GM13976 (cell line): ENCODE measurements around the gene CYTH1.
A peak's percentile ranks its signal among the peaks of the same experiment; 100 is the strongest.

Source experiments
- DNase-seq: peaks from one replicate; pipeline ENCODE4 v3.0.0; 2012; ENCODE audit warnings: low spot score
- CTCF ChIP-seq: IDR thresholded peaks from 2 replicates; pipeline ENCODE4 v1.5.1; 2012; ENCODE audit warnings: borderline replicate concordance, mild to moderate bottlenecking; ENCODE audit not compliant: insufficient read depth; ENCODE audit errors: extremely low read depth, missing control alignments, control extremely low read depth
- in situ Hi-C: fragments of 300-500 bp; cut with MboI; formaldehyde crosslinking; loops from one replicate; pipeline ENCODE4 v1.12.0; 2022; ENCODE audit warnings: low sequenced_read_pairs, mixed read lengths, inconsistent platforms; ENCODE audit not compliant: unreplicated experiment

Gene CYTH1

GRCh38 chr17:78716814-78717393 lies 65.2 kb downstream of the CYTH1 start:
- peak; percentile 2 for DNase-seq
- in situ Hi-C loops, result no loop called here
- TF ChIP-seq CTCF, result no peak

- TF ChIP-seq CTCF, result no peak
- DNase-seq, result no peak
- in situ Hi-C loops, result no loop called here
Measured at GRCh38 chr17:78716292-78716691, 65.8 kb downstream of the CYTH1 start.

- no peak for TF ChIP-seq CTCF
- in situ Hi-C loops, result no loop called here
- DNase-seq, result no peak
Measured at GRCh38 chr17:78715876-78716275, 66.2 kb downstream of the CYTH1 start.

- TF ChIP-seq CTCF, result no peak
- DNase-seq, result no peak
- in situ Hi-C loops, result no loop called here
Measured at GRCh38 chr17:78715000-78715771, 66.9 kb downstream of the CYTH1 start.

GRCh38 chr17:78714534-78714933 lies 67.5 kb downstream of the CYTH1 start:
- in situ Hi-C loops, result no loop called here

GRCh38 chr17:78712043-78712442 lies 70.0 kb downstream of the CYTH1 start:
- TF ChIP-seq CTCF, result no peak
- no peak for DNase-seq
- in situ Hi-C loops, result no loop called here

More at GRCh38 chr17:78714534-78714933, 67.5 kb downstream of the CYTH1 start:
- DNase-seq, result no peak
- no peak for TF ChIP-seq CTCF

GRCh38 chr17:78710607-78711006 lies 71.5 kb downstream of the CYTH1 start:
- TF ChIP-seq CTCF, result no peak
- no peak for DNase-seq
- in situ Hi-C loops, result no loop called here
